Prostate gland (tissue), 2 donors: ENCODE data around the gene TECRL. TPM values are rescaled to one million over a fixed set of nuclear protein-coding genes. Genes with fewer than 3 reads are reported as not detected.

Source experiments
- DNase-seq: peaks from one replicate; pipeline ENCODE4 v3.0.0-alpha.2; 2019; ENCODE audit warnings: low spot score
- H3K27ac ChIP-seq, 2 donors: fragments of 200-600 bp; sonication (generic); 2 replicates each; pipeline ENCODE4 v1.5.1; 2017 to 2019
- H3K27me3 ChIP-seq: fragments of 200-600 bp; sonication (generic); replicated peaks from 2 replicates; pipeline ENCODE4 v1.5.1; 2019; ENCODE audit not compliant: insufficient read depth
- H3K36me3 ChIP-seq, 2 donors: fragments of 200-600 bp; sonication (generic); 1 replicate in 1 of 2; 2 replicates in 1 of 2; pipeline versions ENCODE4 v1.5.1 to v1.8.1; 2017 to 2019
- H3K4me1 ChIP-seq: fragments of 200-600 bp; sonication (generic); replicated peaks from 2 replicates; pipeline ENCODE4 v1.5.1; 2019
- H3K4me3 ChIP-seq, 2 donors: fragments of 200-600 bp; sonication (generic); 2 replicates each; pipeline ENCODE4 v1.5.1; 2017 to 2019
- H3K9me3 ChIP-seq: fragments of 200-600 bp; sonication (generic); 2 replicates; pipeline ENCODE4 v1.5.1; 2017
- POLR2A ChIP-seq: fragments of 450-650 bp; IDR thresholded peaks from one replicate; pipeline ENCODE4 v1.6.1; 2016; ENCODE audit warnings: antibody characterized with exemption, mild to moderate bottlenecking
- POLR2AphosphoS5 ChIP-seq: sonication (generic); formaldehyde crosslinking; IDR thresholded peaks from one replicate; pipeline ENCODE4 v1.6.1; 2017; ENCODE audit warnings: antibody characterized with exemption
- WGBS: methylation state at CpG from one replicate; pipeline ENCODE4 v1.1.5; 2018; 5-methylcytosine and 5-hydroxymethylcytosine counted together
- intact Hi-C: fragments of 100-400 bp; cut with DNase I; formaldehyde crosslinking; loops from one replicate; pipeline ENCODE4 v1.14.2; 2022
- small RNA-seq, 2 donors: library from RNA; depleted of rRNA; stranded (forward); fragments of <200 nt; gene quantifications; one replicate each; pipeline ENCODE3, GENCODE V24; 2016
- total RNA-seq, 2 donors: library from RNA; depleted of rRNA; stranded (reverse); fragments of >200 nt; gene quantifications; one replicate each; pipeline ENCODE4 v1.1.0, GENCODE V29; 2016

The TECRL gene
- total RNA-seq, 2 donors from 2014 or later = 1.5 TPM; not detected in 1

DNA sequence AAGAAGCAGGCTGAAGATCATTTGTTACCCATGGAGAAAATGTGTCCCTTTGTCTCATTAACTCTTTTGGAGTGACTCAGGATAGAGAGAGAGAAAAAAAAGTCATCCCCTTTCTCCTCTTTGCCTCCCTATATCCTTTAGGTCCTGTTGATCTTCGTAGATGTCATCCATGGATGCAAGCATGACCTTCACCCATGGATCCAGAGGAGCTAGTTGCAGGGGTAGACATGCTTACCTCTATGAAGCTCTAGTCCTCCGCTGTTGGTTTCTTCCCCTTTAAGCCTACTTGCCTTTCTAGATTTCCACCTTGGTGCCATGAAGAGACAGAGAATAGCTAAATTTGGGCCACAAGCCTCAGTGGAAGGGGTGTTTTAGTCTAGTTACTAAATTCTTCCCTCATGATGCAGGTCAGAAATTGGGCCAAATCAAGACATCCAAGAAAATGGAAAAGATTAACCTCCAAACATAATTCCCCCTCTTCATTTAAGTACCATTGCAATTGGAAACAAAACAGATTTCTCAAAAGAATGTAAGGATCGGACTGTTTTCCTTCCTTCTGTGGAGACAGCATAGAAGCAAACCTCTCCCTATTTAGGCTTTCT, 178.4 kb downstream of the TECRL start:
- DNase-seq = no peak
- H3K4me3 ChIP-seq = no peak overlapping the region
- H3K27me3 ChIP-seq = no peaks in the 10 kb centered on the region
- H3K4me1 ChIP-seq = no peaks in the 10 kb centered on the region
- no peaks in the 10 kb centered on the region for H3K36me3 ChIP-seq
- TF ChIP-seq POLR2AphosphoS5 (no peak), POLR2A (no peak)
- intact Hi-C loops = no loop called here
- no peak overlapping the region for H3K27ac ChIP-seq
- WGBS = 81% methylated on average over 3 of the region's 3 CpGs
- no peaks in the 10 kb centered on the region for H3K9me3 ChIP-seq

Small RNAs within 50 kb of the gene (small RNA-seq; reads per million reads assigned to genes)
- gene RNU6-191P = 0 reads per million in 2 donors
